ENCODE measurements around the gene CSF2. TPM values are rescaled to one million over a fixed set of nuclear protein-coding genes. Genes with fewer than 3 reads are reported as not detected.

The CSF2 gene
- total RNA-seq, 1 experiment from 2014 or later: not detected

GRCh38 chr5:132072528-132072927, 1.1 kb upstream of the CSF2 start:
- no peaks in the 10 kb centered on the region for H3K36me3 ChIP-seq (ENCODE audit: control insufficient read depth, insufficient read depth, low read length)
- DNase-seq: no peak
- H3K27me3 ChIP-seq (replicated peaks; ENCODE audit: control insufficient read depth, insufficient read depth, low read length): no peaks in the 10 kb centered on the region
- Mint-ChIP-seq H3K4me3 (ENCODE audit: unreplicated experiment) (no peak overlapping the region), H3K27me3 (ENCODE audit: insufficient read depth, unreplicated experiment) (no peaks in the 10 kb centered on the region), H3K9me3 (ENCODE audit: unreplicated experiment) (no peaks in the 10 kb centered on the region), H3K4me1 (ENCODE audit: low read depth, unreplicated experiment) (no peaks in the 10 kb centered on the region), H3K27ac (ENCODE audit: unreplicated experiment) (no peak overlapping the region), H3K36me3 (ENCODE audit: insufficient read depth, unreplicated experiment) (no peaks in the 10 kb centered on the region)
- H3K4me3 ChIP-seq (ENCODE audit: low read depth, low read length): no peak overlapping the region
- no TSS peak for BruUV-seq (replicated peaks)
- TF ChIP-seq, protein P1, sequence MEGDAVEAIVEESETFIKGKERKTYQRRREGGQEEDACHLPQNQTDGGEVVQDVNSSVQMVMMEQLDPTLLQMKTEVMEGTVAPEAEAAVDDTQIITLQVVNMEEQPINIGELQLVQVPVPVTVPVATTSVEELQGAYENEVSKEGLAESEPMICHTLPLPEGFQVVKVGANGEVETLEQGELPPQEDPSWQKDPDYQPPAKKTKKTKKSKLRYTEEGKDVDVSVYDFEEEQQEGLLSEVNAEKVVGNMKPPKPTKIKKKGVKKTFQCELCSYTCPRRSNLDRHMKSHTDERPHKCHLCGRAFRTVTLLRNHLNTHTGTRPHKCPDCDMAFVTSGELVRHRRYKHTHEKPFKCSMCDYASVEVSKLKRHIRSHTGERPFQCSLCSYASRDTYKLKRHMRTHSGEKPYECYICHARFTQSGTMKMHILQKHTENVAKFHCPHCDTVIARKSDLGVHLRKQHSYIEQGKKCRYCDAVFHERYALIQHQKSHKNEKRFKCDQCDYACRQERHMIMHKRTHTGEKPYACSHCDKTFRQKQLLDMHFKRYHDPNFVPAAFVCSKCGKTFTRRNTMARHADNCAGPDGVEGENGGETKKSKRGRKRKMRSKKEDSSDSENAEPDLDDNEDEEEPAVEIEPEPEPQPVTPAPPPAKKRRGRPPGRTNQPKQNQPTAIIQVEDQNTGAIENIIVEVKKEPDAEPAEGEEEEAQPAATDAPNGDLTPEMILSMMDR (IDR thresholded peaks at IDR 0.05; ENCODE audit: insufficient read depth in 1 of 2, low read depth in 1 of 2, low read length in 1 of 2, severe bottlenecking in 1 of 2, unreplicated experiment in 1 of 2): no peak
- ChIA-PET CTCF (interaction anchor here (1.3 kb wide), 1 partner anchor 9 kb away, joined by 5 read pairs; no protein-coding TSS in a partner anchor), POLR2A (no interaction called here)
- H3K4me1 ChIP-seq: no peaks in the 10 kb centered on the region
- intact Hi-C loops (cut with micrococcal nuclease; ENCODE audit: unreplicated experiment): no loop called here
- H3K9me3 ChIP-seq: no peaks in the 10 kb centered on the region

DNA sequence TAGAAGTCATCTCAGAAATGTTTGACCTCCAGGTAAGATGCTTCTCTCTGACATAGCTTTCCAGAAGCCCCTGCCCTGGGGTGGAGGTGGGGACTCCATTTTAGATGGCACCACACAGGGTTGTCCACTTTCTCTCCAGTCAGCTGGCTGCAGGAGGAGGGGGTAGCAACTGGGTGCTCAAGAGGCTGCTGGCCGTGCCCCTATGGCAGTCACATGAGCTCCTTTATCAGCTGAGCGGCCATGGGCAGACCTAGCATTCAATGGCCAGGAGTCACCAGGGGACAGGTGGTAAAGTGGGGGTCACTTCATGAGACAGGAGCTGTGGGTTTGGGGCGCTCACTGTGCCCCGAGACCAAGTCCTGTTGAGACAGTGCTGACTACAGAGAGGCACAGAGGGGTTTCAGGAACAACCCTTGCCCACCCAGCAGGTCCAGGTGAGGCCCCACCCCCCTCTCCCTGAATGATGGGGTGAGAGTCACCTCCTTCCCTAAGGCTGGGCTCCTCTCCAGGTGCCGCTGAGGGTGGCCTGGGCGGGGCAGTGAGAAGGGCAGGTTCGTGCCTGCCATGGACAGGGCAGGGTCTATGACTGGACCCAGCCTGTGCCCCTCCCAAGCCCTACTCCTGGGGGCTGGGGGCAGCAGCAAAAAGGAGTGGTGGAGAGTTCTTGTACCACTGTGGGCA, 642 bp downstream of the CSF2 start:
- Mint-ChIP-seq H3K36me3 (ENCODE audit: insufficient read depth, unreplicated experiment) (no peaks in the 10 kb centered on the region), H3K27me3 (ENCODE audit: insufficient read depth, unreplicated experiment) (no peaks in the 10 kb centered on the region), H3K9me3 (ENCODE audit: unreplicated experiment) (no peaks in the 10 kb centered on the region), H3K4me1 (ENCODE audit: low read depth, unreplicated experiment) (no peaks in the 10 kb centered on the region), H3K4me3 (ENCODE audit: unreplicated experiment) (no peak overlapping the region), H3K27ac (ENCODE audit: unreplicated experiment) (no peak overlapping the region)
- Histone ChIP-seq H3K36me3 (ENCODE audit: control insufficient read depth, insufficient read depth, low read length) (no peaks in the 10 kb centered on the region), H3K4me1 (no peaks in the 10 kb centered on the region), H3K9me3 (no peaks in the 10 kb centered on the region), H3K27me3 (replicated peaks; ENCODE audit: control insufficient read depth, insufficient read depth, low read length) (no peaks in the 10 kb centered on the region), H3K4me3 (ENCODE audit: low read depth, low read length) (no peak overlapping the region)
- no TSS peak for BruUV-seq (replicated peaks)
- TF ChIP-seq, protein P1 (IDR thresholded peaks at IDR 0.05; ENCODE audit: insufficient read depth in 1 of 2, low read depth in 1 of 2, low read length in 1 of 2, severe bottlenecking in 1 of 2, unreplicated experiment in 1 of 2): no peak
- no peak for DNase-seq
- POLR2A ChIA-PET: no interaction called here
- CTCF ChIA-PET: no interaction called here
- intact Hi-C loops (cut with micrococcal nuclease; ENCODE audit: unreplicated experiment): no loop called here

DNA sequence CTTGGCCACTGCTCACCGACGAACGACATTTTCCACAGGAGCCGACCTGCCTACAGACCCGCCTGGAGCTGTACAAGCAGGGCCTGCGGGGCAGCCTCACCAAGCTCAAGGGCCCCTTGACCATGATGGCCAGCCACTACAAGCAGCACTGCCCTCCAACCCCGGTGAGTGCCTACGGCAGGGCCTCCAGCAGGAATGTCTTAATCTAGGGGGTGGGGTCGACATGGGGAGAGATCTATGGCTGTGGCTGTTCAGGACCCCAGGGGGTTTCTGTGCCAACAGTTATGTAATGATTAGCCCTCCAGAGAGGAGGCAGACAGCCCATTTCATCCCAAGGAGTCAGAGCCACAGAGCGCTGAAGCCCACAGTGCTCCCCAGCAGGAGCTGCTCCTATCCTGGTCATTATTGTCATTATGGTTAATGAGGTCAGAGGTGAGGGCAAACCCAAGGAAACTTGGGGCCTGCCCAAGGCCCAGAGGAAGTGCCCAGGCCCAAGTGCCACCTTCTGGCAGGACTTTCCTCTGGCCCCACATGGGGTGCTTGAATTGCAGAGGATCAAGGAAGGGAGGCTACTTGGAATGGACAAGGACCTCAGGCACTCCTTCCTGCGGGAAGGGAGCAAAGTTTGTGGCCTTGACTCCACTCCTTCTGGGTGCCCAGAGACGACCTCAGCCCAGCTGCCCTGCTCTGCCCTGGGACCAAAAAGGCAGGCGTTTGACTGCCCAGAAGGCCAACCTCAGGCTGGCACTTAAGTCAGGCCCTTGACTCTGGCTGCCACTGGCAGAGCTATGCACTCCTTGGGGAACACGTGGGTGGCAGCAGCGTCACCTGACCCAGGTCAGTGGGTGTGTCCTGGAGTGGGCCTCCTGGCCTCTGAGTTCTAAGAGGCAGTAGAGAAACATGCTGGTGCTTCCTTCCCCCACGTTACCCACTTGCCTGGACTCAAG, 1.5 kb downstream of the CSF2 start:
- H3K9me3 Mint-ChIP-seq (ENCODE audit: unreplicated experiment): no peaks in the 10 kb centered on the region
- no peak overlapping the region for H3K4me3 Mint-ChIP-seq (ENCODE audit: unreplicated experiment)
- H3K4me3 ChIP-seq (ENCODE audit: low read depth, low read length): no peak overlapping the region
- H3K36me3 Mint-ChIP-seq (ENCODE audit: insufficient read depth, unreplicated experiment): no peaks in the 10 kb centered on the region
- H3K9me3 ChIP-seq: no peaks in the 10 kb centered on the region
- H3K27me3 Mint-ChIP-seq (ENCODE audit: insufficient read depth, unreplicated experiment): no peaks in the 10 kb centered on the region
- POLR2A ChIA-PET: no interaction called here
- intact Hi-C loops (cut with micrococcal nuclease; ENCODE audit: unreplicated experiment): no loop called here
- TF ChIP-seq, protein P1 (IDR thresholded peaks at IDR 0.05; ENCODE audit: insufficient read depth in 1 of 2, low read depth in 1 of 2, low read length in 1 of 2, severe bottlenecking in 1 of 2, unreplicated experiment in 1 of 2): no peak
- no peaks in the 10 kb centered on the region for H3K27me3 ChIP-seq (replicated peaks; ENCODE audit: control insufficient read depth, insufficient read depth, low read length)
- CTCF ChIA-PET: no interaction called here
- no peaks in the 10 kb centered on the region for H3K36me3 ChIP-seq (ENCODE audit: control insufficient read depth, insufficient read depth, low read length)
- H3K4me1 ChIP-seq: no peaks in the 10 kb centered on the region
- H3K27ac Mint-ChIP-seq (ENCODE audit: unreplicated experiment): no peak overlapping the region
- no peaks in the 10 kb centered on the region for H3K4me1 Mint-ChIP-seq (ENCODE audit: low read depth, unreplicated experiment)
- DNase-seq: no peak
- no TSS peak for BruUV-seq (replicated peaks)

Measured in Caco-2 (cell line).